IPS DF 19.7 (cell line): ENCODE measurements around the gene PLEK.
"Not testable (repeated sequence)": the region's sequence is repeated elsewhere in the genome, so short reads cannot be mapped to it uniquely, and the experiment has no call there.

ENCODE experiments used
- DNase-seq: peaks from one replicate; pipeline ENCODE4 v3.0.0-alpha.2; 2013; ENCODE audit warnings: low read depth, low spot score

PLEK gene

GRCh38 chr2:68352651-68353391, 12.3 kb upstream of the PLEK start:
- no peak for DNase-seq

GRCh38 chr2:68356599-68357239, 8.4 kb upstream of the PLEK start:
- DNase-seq: no peak

GRCh38 chr2:68357605-68358337, 7.3 kb upstream of the PLEK start:
- DNase-seq: peak; percentile 71

GRCh38 chr2:68359889-68360288, 5.2 kb upstream of the PLEK start:
- no peak for DNase-seq

- DNase-seq: peak; percentile 25
Observed at GRCh38 chr2:68362069-68362468, 3.0 kb upstream of the PLEK start.

- DNase-seq: no peak
Observed at GRCh38 chr2:68362749-68363148, 2.3 kb upstream of the PLEK start.

- DNase-seq: no peak
Observed at GRCh38 chr2:68363721-68364120, 1.4 kb upstream of the PLEK start.

- DNase-seq: no peak
Observed at GRCh38 chr2:68366083-68366560, 1.0 kb downstream of the PLEK start.

GRCh38 chr2:68367953-68368653, 3.0 kb downstream of the PLEK start:
- DNase-seq: no peak

- no peak for DNase-seq
Observed at GRCh38 chr2:68368654-68369336, 3.7 kb downstream of the PLEK start.

GRCh38 chr2:68369337-68369734, 4.3 kb downstream of the PLEK start:
- DNase-seq: no peak

- no peak for DNase-seq
Observed at GRCh38 chr2:68371138-68371537, 6.1 kb downstream of the PLEK start.

- no peak for DNase-seq
Observed at GRCh38 chr2:68371581-68371980, 6.5 kb downstream of the PLEK start.

GRCh38 chr2:68372485-68372884, 7.4 kb downstream of the PLEK start:
- no peak for DNase-seq

GRCh38 chr2:68374184-68374583, 9.1 kb downstream of the PLEK start:
- DNase-seq: no peak

- no peak for DNase-seq
Observed at GRCh38 chr2:68375582-68375981, 10.5 kb downstream of the PLEK start.

- DNase-seq: no peak
Observed at GRCh38 chr2:68377137-68377780, 12.2 kb downstream of the PLEK start.

GRCh38 chr2:68378779-68379178, 13.7 kb downstream of the PLEK start:
- DNase-seq: not testable (repeated sequence)

GRCh38 chr2:68379184-68379708, 14.2 kb downstream of the PLEK start:
- DNase-seq: no peak

GRCh38 chr2:68383778-68384177, 18.7 kb downstream of the PLEK start:
- DNase-seq: no peak
